A673 (cell line): ENCODE data around the gene SARNP. TPM values are rescaled to one million over a fixed set of nuclear protein-coding genes. Genes with fewer than 3 reads are reported as not detected.

Experiments used
- BruUV-seq: library from RNA; stranded (reverse); fragments of 400-500 nt; replicated peaks from 2 replicates; lab custom pipeline; 2021; lab: Mats Ljungman, UMichigan
- CTCF ChIA-PET: fragments of 300-600 bp; sonication (Branson Sonifier 250); formaldehyde crosslinking; loops from one replicate; lab custom pipeline; 2022; ENCODE audit warnings: antibody characterized with exemption; lab: Charles Lee
- POLR2A ChIA-PET: fragments of 300-600 bp; sonication (Branson Sonifier 250); formaldehyde crosslinking; loops from one replicate; lab custom pipeline; 2022; ENCODE audit warnings: antibody characterized with exemption; ENCODE audit not compliant: low non-redundant PET; lab: Charles Lee
- DNase-seq: peaks from one replicate; pipeline ENCODE4 v3.0.0-alpha.2; 2015; ENCODE audit warnings: low spot score
- H3K27ac ChIP-seq: fragments of 200-600 bp; sonication (generic); 2 replicates; pipeline ENCODE4 v1.5.1; 2016; ENCODE audit warnings: mixed run types, low read depth, mild to moderate bottlenecking, mixed read lengths, antibody characterized with exemption, low read length; ENCODE audit not compliant: poor library complexity, severe bottlenecking
- H3K27me3 ChIP-seq: fragments of 200-600 bp; sonication (generic); replicated peaks from 2 replicates; pipeline ENCODE4 v1.6.1; 2017; ENCODE audit warnings: mixed run types, low read depth, mild to moderate bottlenecking, mixed read lengths, antibody characterized with exemption, low read length; ENCODE audit not compliant: insufficient read depth, poor library complexity
- H3K36me3 ChIP-seq: fragments of 200-600 bp; sonication (generic); 2 replicates; pipeline ENCODE4 v1.6.1; 2016; ENCODE audit warnings: mixed run types, mild to moderate bottlenecking, mixed read lengths, antibody characterized with exemption, low read length; ENCODE audit not compliant: insufficient read depth, poor library complexity, severe bottlenecking
- H3K4me1 ChIP-seq: fragments of 200-600 bp; sonication (generic); 2 replicates; pipeline ENCODE4 v1.6.1; 2017; ENCODE audit warnings: mixed run types, mild to moderate bottlenecking, mixed read lengths, antibody characterized with exemption, low read length; ENCODE audit not compliant: insufficient read depth, poor library complexity, severe bottlenecking
- H3K4me3 ChIP-seq: fragments of 200-600 bp; sonication (generic); 2 replicates; pipeline ENCODE4 v1.5.1; 2016; ENCODE audit warnings: low read depth, mixed run types, mild to moderate bottlenecking, mixed read lengths, low read length; ENCODE audit not compliant: poor library complexity, severe bottlenecking
- H3K9me3 ChIP-seq: fragments of 200-600 bp; sonication (generic); 2 replicates; pipeline ENCODE4 v1.6.1; 2016; ENCODE audit warnings: mixed run types, low read depth, mild to moderate bottlenecking, mixed read lengths, antibody characterized with exemption, low read length; ENCODE audit not compliant: poor library complexity, severe bottlenecking
- EZH2 ChIP-seq: fragments of 200-600 bp; sonication (generic); IDR thresholded peaks from 2 replicates; pipeline ENCODE4 v1.6.1; 2017; ENCODE audit warnings: borderline replicate concordance, low read depth, mild to moderate bottlenecking, mixed read lengths, antibody characterized with exemption, low read length; ENCODE audit not compliant: poor library complexity, severe bottlenecking
- intact Hi-C: fragments of 100-400 bp; cut with micrococcal nuclease; formaldehyde crosslinking; loops from one replicate; pipeline ENCODE4 v1.10.0; 2022; ENCODE audit not compliant: unreplicated experiment
- total RNA-seq: library from RNA; stranded (reverse); gene quantifications from 2 replicates; pipeline ENCODE4 v1.2.3, GENCODE V29; 2021
- TF ChIP-seq, protein P1 (sequence below): fragments of 300-800, 200-600 bp; sonication (generic); conservative IDR thresholded peaks from 2 replicates; pipeline ENCODE4 v1.5.1; 2017; ENCODE audit warnings: low read depth, mild to moderate bottlenecking, antibody characterized with exemption, low read length, moderate library complexity, mixed read lengths

SARNP gene
- total RNA-seq, 1 experiment from 2014 or later, result 104 TPM

- intact Hi-C loops, result no loop called here
- peaks cover 20% of the 10 kb centered on the region for H3K4me1 ChIP-seq
- TF ChIP-seq, protein P1, sequence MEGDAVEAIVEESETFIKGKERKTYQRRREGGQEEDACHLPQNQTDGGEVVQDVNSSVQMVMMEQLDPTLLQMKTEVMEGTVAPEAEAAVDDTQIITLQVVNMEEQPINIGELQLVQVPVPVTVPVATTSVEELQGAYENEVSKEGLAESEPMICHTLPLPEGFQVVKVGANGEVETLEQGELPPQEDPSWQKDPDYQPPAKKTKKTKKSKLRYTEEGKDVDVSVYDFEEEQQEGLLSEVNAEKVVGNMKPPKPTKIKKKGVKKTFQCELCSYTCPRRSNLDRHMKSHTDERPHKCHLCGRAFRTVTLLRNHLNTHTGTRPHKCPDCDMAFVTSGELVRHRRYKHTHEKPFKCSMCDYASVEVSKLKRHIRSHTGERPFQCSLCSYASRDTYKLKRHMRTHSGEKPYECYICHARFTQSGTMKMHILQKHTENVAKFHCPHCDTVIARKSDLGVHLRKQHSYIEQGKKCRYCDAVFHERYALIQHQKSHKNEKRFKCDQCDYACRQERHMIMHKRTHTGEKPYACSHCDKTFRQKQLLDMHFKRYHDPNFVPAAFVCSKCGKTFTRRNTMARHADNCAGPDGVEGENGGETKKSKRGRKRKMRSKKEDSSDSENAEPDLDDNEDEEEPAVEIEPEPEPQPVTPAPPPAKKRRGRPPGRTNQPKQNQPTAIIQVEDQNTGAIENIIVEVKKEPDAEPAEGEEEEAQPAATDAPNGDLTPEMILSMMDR, result no peak
- TF ChIP-seq EZH2, result no peak
- H3K4me3 ChIP-seq, result peak overlapping the region; percentile 34
- H3K27ac ChIP-seq, result peak overlapping the region; percentile 77
- BruUV-seq, result no TSS peak
- no peak for DNase-seq
- H3K36me3 ChIP-seq, result peaks cover 6% of the 10 kb centered on the region
- no peaks in the 10 kb centered on the region for H3K27me3 ChIP-seq
- ChIA-PET CTCF (interaction anchor here (0.7 to 0.9 kb wide), 2 partner anchors 24 to 214 kb away, joined by 3 to 4 read pairs; no protein-coding TSS in a partner anchor), POLR2A (no interaction called here)
- H3K9me3 ChIP-seq, result no peaks in the 10 kb centered on the region
Measured at GRCh38 chr12:55741931-55742680, 75.4 kb downstream of the SARNP start.

GRCh38 chr12:55739025-55739378, 78.5 kb downstream of the SARNP start:
- no peaks in the 10 kb centered on the region for H3K9me3 ChIP-seq
- no peaks in the 10 kb centered on the region for H3K27me3 ChIP-seq
- ChIA-PET CTCF (interaction anchor here (0.6 to 2.5 kb wide), 12 partner anchors 9 to 986 kb away, joined by 3 to 17 read pairs (median 4); partner anchors contain the start of genes ITGA7, NACA and SMARCC2), POLR2A (no interaction called here)
- DNase-seq, result no peak
- H3K36me3 ChIP-seq, result no peaks in the 10 kb centered on the region
- peak overlapping the region; percentile 59 for H3K4me3 ChIP-seq
- intact Hi-C loops, result loop anchor here (2.0 to 5.0 kb wide), 5 partner anchors 58 to 302 kb away; partner anchors contain the start of genes ORMDL2, PYM1, RPS26 and SARNP
- no peak overlapping the region for H3K27ac ChIP-seq
- H3K4me1 ChIP-seq, result peaks cover 15% of the 10 kb centered on the region
- no peak for TF ChIP-seq EZH2
- TF ChIP-seq, protein P1, result no peak
- no TSS peak for BruUV-seq

GRCh38 chr12:55738123-55739024, 79.2 kb downstream of the SARNP start:
- H3K9me3 ChIP-seq, result no peaks in the 10 kb centered on the region
- CTCF ChIA-PET, result interaction anchor here (0.6 to 2.5 kb wide), 18 partner anchors 9 to 987 kb away, joined by 3 to 17 read pairs (median 4); partner anchors contain the start of genes ITGA7, NACA and SMARCC2
- no peak for TF ChIP-seq EZH2
- TF ChIP-seq, protein P1, result peak; percentile 90
- peaks cover 15% of the 10 kb centered on the region for H3K4me1 ChIP-seq
- no TSS peak for BruUV-seq
- peak overlapping the region; percentile 59 for H3K4me3 ChIP-seq
- H3K27me3 ChIP-seq, result no peaks in the 10 kb centered on the region
- intact Hi-C loops, result loop anchor here (2.0 to 5.0 kb wide), 5 partner anchors 58 to 302 kb away; partner anchors contain the start of genes ORMDL2, PYM1, RPS26 and SARNP
- peak; percentile 97 for DNase-seq
- POLR2A ChIA-PET, result no interaction called here
- no peaks in the 10 kb centered on the region for H3K36me3 ChIP-seq
- H3K27ac ChIP-seq, result peak overlapping the region; percentile 72
